Naive thymus-derived CD8-positive, alpha-beta T cell (primary cell): Measurements from ENCODE around the gene BRCA1. TPM values are rescaled to one million over a fixed set of nuclear protein-coding genes. Genes with fewer than 3 reads are reported as not detected.

Experiments used
- ATAC-seq, 2 donors: fragments of 150-1000 bp; cut with Tn5 transposase in 1 of 2; sonication (Bioruptor Pico), chemical (Tn5 transposase) in 1 of 2; 1 replicate in 1 of 2; 2 replicates in 1 of 2; pipeline ENCODE4 v1.10.0; 2021; ENCODE audit warnings: mild to moderate bottlenecking in 2 of 2, moderate library complexity in 2 of 2
- POLR2A ChIA-PET: fragments of 350-600 bp; sonication (Branson Sonifier 250); formaldehyde crosslinking; loops from one replicate; lab custom pipeline; 2021; ENCODE audit warnings: antibody characterized with exemption; lab: Charles Lee
- DNase-seq, 10 donors: peaks; one replicate each; pipeline versions ENCODE4 v3.0.0 to v3.0.0-alpha.2; 2020 to 2022
- H3K27ac Mint-ChIP-seq, 10 donors: one replicate each; pipeline ENCODE4 v1.8.0; 2020 to 2022; ENCODE audit warnings: mild to moderate bottlenecking in 10 of 10, mixed read lengths in 10 of 10, moderate library complexity in 4 of 10, inconsistent platforms in 1 of 10
- H3K27me3 Mint-ChIP-seq, 5 donors: one replicate each; pipeline ENCODE4 v1.8.0; 2021 to 2022; ENCODE audit warnings: mixed read lengths in 5 of 5
- H3K36me3 Mint-ChIP-seq, 3 donors: one replicate each; pipeline ENCODE4 v1.8.0; 2020 to 2022; ENCODE audit warnings: mixed read lengths in 3 of 3, mild to moderate bottlenecking in 2 of 3, inconsistent platforms in 1 of 3
- H3K4me1 Mint-ChIP-seq, 4 donors: one replicate each; pipeline ENCODE4 v1.8.0; 2021 to 2022; ENCODE audit warnings: mixed read lengths in 4 of 4
- H3K4me3 Mint-ChIP-seq, 10 donors: one replicate each; pipeline ENCODE4 v1.8.0; 2020 to 2022; ENCODE audit warnings: mild to moderate bottlenecking in 10 of 10, mixed read lengths in 10 of 10, moderate library complexity in 6 of 10, inconsistent platforms in 1 of 10
- H3K9me3 Mint-ChIP-seq, 9 donors: one replicate each; pipeline ENCODE4 v1.8.0; 2020 to 2022; ENCODE audit warnings: mixed read lengths in 9 of 9, mild to moderate bottlenecking in 3 of 9, inconsistent platforms in 1 of 9, moderate library complexity in 1 of 9
- polyA plus RNA-seq, 3 donors: library from polyadenylated mRNA; unstranded; fragments of 300-500 nt; fragmentation: Illumina TruSeq; gene quantifications; one replicate each; pipeline ENCODE4 v1.2.3, GENCODE V29; 2021
- total RNA-seq, 8 experiments: library from RNA in 2 of 8; stranded (reverse) in 2 of 8; gene quantifications; one replicate each; pipeline ENCODE4 v1.2.3 and lab custom pipeline; 2021 to 2026

Gene BRCA1
- total and polyA plus RNA-seq, 5 experiments from 2014 or later, result 0.35 to 6.2 (median 1.8) TPM

DNA sequence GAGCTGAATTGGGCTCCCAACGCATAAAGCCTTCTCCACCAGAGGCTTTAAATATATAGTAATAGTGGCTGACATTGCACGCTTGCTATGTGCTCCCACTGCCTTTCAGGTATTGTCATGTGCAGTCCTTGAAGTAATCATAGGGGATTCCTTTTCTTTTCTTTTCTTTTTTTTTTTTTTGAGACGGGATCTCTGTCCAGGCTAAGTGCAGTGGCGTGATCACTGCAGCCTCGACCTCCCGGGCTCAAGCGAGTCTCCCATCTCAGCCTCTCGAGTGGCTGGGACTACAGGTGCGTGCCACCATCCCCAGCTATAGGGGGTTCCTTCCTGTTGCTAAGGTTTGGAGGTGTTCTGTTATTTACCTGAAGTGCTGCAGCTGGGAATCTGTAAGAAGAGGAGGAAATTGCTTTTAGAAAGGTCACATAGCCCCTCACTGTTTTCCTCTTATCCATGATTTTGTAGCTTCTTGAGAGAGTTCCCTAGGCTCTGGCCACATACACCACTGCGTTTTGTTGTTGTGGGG lies 126.1 kb downstream of the BRCA1 start:
- H3K36me3 Mint-ChIP-seq, result peaks cover 0 to 48% (median 18%) of the 10 kb centered on the region in 3 donors
- peaks cover 16 to 35% (median 27%) of the 10 kb centered on the region in 4 donors for H3K4me1 Mint-ChIP-seq
- ATAC-seq (no peak), DNase-seq (no peak)
- H3K27me3 Mint-ChIP-seq, result no peaks in the 10 kb centered on the region
- H3K27ac Mint-ChIP-seq, result peak overlapping the region; percentile 91 to 100 (median 99)
- no peaks in the 10 kb centered on the region for H3K9me3 Mint-ChIP-seq
- POLR2A ChIA-PET, result interaction anchor here (0.5 to 2.8 kb wide), 18 partner anchors 8 to 1310 kb away, joined by 3 to 44 read pairs (median 11); partner anchors contain the start of genes AARSD1, BRCA1, EIF1 and IFI35
- peak overlapping the region; percentile 93 to 98 (median 96) for H3K4me3 Mint-ChIP-seq

DNA sequence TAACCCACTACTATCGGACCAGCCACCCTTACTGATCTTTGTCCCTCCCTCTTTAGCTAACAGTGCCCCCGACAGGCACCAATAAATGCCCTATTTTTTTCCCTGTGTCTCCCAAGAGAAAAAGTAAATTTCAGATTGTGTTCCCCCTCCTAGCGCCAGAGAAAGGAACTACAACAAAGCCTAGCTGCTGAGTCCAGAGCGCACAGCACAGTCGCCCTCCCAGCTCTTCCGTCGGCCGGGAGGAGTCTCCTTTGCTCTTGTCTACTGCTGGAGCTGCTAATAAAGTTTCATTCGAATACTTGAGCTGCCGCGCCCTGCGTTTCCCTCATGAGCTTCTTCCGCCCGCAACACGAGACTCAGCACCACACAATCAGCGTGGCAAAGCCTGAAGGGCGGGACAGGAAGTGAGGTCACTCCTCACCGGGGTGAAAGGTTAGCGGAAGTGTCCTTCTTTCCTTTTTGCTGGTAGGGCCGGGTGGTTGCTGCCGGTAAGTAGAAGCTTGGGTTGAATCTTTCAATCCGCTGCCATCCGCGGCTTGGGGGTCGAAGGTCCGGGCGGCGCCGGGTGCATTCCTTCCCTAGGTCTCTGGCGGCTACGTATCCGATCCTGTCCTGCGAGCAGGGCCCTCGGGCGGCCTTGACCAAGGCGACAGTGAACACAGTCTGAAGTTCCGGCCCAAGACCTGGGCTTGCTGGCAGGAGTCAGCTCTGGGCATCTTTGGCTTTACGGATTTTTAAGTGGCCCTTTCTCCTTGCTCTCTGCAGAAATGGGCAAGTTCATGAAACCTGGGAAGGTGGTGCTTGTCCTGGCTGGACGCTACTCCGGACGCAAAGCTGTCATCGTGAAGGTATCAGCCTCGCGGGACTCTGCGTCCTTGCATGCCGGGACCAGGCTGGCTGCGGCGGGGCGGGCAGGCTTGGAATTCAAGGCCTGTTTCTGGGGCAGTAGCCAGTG lies 126.9 kb downstream of the BRCA1 start, which contains the start of gene RPL27:
RPL27 (plus strand) TSS at position 436 of the 955 bp plus-strand sequence; CDS start at position 768, 332 bp downstream.
- DNase-seq (peak; percentile 86 to 99 (median 98)), ATAC-seq (peak; percentile 94 to 95)
- no peaks in the 10 kb centered on the region for H3K9me3 Mint-ChIP-seq
- H3K27ac Mint-ChIP-seq, result peak within 1 kb of the TSS; percentile 91 to 100 (median 99)
- peaks cover 0 to 48% (median 18%) of the 10 kb centered on the region in 3 donors for H3K36me3 Mint-ChIP-seq
- peaks cover 16 to 35% (median 27%) of the 10 kb centered on the region in 4 donors for H3K4me1 Mint-ChIP-seq
- no peaks in the 10 kb centered on the region for H3K27me3 Mint-ChIP-seq
- POLR2A ChIA-PET, result interaction anchor here (0.5 to 2.8 kb wide), 36 partner anchors 8 to 1309 kb away, joined by 3 to 44 read pairs (median 6); partner anchors contain the start of genes AARSD1, BECN1, BRCA1 and CNP
- H3K4me3 Mint-ChIP-seq, result peak within 1 kb of the TSS; percentile 93 to 98 (median 96)

- POLR2A ChIA-PET, result interaction anchor here (0.6 to 2.8 kb wide), 35 partner anchors 9 to 1309 kb away, joined by 3 to 44 read pairs (median 6); partner anchors contain the start of genes AARSD1, BECN1, BRCA1 and CNP
- no peak for DNase-seq
- peaks cover 16 to 35% (median 27%) of the 10 kb centered on the region in 4 donors for H3K4me1 Mint-ChIP-seq
- ATAC-seq, result no peak
- no peaks in the 10 kb centered on the region for H3K27me3 Mint-ChIP-seq
- H3K27ac Mint-ChIP-seq, result peak overlapping the region; percentile 91 to 100 (median 99)
- peaks cover 0 to 47% (median 11%) of the 10 kb centered on the region in 3 donors for H3K36me3 Mint-ChIP-seq
- H3K9me3 Mint-ChIP-seq, result no peaks in the 10 kb centered on the region
- peak overlapping the region; percentile 93 to 98 (median 96) for H3K4me3 Mint-ChIP-seq
Measured at GRCh38 chr17:42997390-42997983, 127.7 kb downstream of the BRCA1 start.

Other genes starting within 250 kb of the BRCA1 start
- not detected for gene G6PC1, start 224.6 kb downstream of the BRCA1 start, total RNA-seq
- gene G6PC1, start 224.6 kb downstream of the BRCA1 start, polyA plus RNA-seq, result not detected
- gene AARSD1, start 160.9 kb downstream of the BRCA1 start, total RNA-seq, result 10 to 100 TPM; 60.3 to 70.4 TPM
- 10 to 100 TPM; 40.5 to 56.2 (median 45.2) TPM for gene AARSD1, start 160.9 kb downstream of the BRCA1 start, polyA plus RNA-seq
- under 1 TPM; 0.38 to 0.49 TPM for gene PTGES3L, start 145.3 kb downstream of the BRCA1 start, total RNA-seq
- gene PTGES3L, start 145.3 kb downstream of the BRCA1 start, polyA plus RNA-seq, result under 1 TPM in 2 of 3 donors, not detected in 1; 0.30 to 0.51 TPM
- 10 to 100 TPM; 18.6 to 18.8 TPM for gene RUNDC1, start 144.8 kb downstream of the BRCA1 start, total RNA-seq
- 10 to 100 TPM; 11.8 to 15.9 (median 14.6) TPM for gene RUNDC1, start 144.8 kb downstream of the BRCA1 start, polyA plus RNA-seq
- 1,000 to 10,000 TPM; 1,609 to 1,640 TPM for gene RPL27, start 126.9 kb downstream of the BRCA1 start, total RNA-seq
- gene RPL27, start 126.9 kb downstream of the BRCA1 start, polyA plus RNA-seq, result 1,000 to 10,000 TPM; 2,416 to 2,846 (median 2,434) TPM
- 10 to 100 TPM; 35.7 to 39.1 TPM for gene IFI35, start 118.6 kb downstream of the BRCA1 start, total RNA-seq
- 10 to 100 TPM; 44.8 to 49.8 (median 47.2) TPM for gene IFI35, start 118.6 kb downstream of the BRCA1 start, polyA plus RNA-seq
- 10 to 100 TPM; 36.7 to 42.2 TPM for gene VAT1, start 103.0 kb downstream of the BRCA1 start, total RNA-seq
- 10 to 100 TPM; 24.7 to 33.9 (median 28.2) TPM for gene VAT1, start 103.0 kb downstream of the BRCA1 start, polyA plus RNA-seq
- gene RND2, start 100.1 kb downstream of the BRCA1 start, total RNA-seq, result under 1 TPM in 1 of 2 experiments, not detected in 1; 0.16 TPM
- under 1 TPM in 2 of 3 donors, not detected in 1; 0.08 to 0.09 TPM for gene RND2, start 100.1 kb downstream of the BRCA1 start, polyA plus RNA-seq
- 10 to 100 TPM; 81.3 to 88.0 TPM for gene NBR1, start 45.9 kb upstream of the BRCA1 start, total RNA-seq
- 10 to 100 TPM; 63.3 to 73.2 (median 68.1) TPM for gene NBR1, start 45.9 kb upstream of the BRCA1 start, polyA plus RNA-seq
- gene TMEM106A, start 86.5 kb upstream of the BRCA1 start, total RNA-seq, result 10 to 100 TPM; 17.3 to 18.0 TPM
- gene TMEM106A, start 86.5 kb upstream of the BRCA1 start, polyA plus RNA-seq, result 1 to 10 TPM; 4.1 to 5.5 (median 4.2) TPM
- gene CCDC200, start 103.3 kb upstream of the BRCA1 start, total RNA-seq, result 1 to 10 TPM; 1.4 to 2.1 TPM
- under 1 TPM in 2 of 3 donors, not detected in 1; 0.69 to 0.73 TPM for gene CCDC200, start 103.3 kb upstream of the BRCA1 start, polyA plus RNA-seq
- 1,000 to 10,000 TPM; 8,620 to 8,904 TPM for gene RNU2-1, start 108.6 kb upstream of the BRCA1 start, total RNA-seq
- gene RNU2-1, start 108.6 kb upstream of the BRCA1 start, polyA plus RNA-seq, result not detected